Heart left ventricle (tissue), 13 donors: ENCODE measurements around the gene TBC1D22B.

ENCODE experiments used
- CTCF ChIP-seq, 12 donors: fragments of 200-600 bp; sonication (generic) in 4 of 12; IDR thresholded peaks; one replicate each; pipeline versions ENCODE4 v1.5.0 to v1.8.0; 2018 to 2022; ENCODE audit warnings: antibody characterized with exemption in 12 of 12, mild to moderate bottlenecking in 5 of 12
- POLR2A ChIP-seq, 2 donors: fragments of 450-650 bp; IDR thresholded peaks; one replicate each; pipeline ENCODE4 v1.6.1; 2017; ENCODE audit warnings: antibody characterized with exemption in 2 of 2, mild to moderate bottlenecking in 2 of 2, moderate library complexity in 2 of 2
- donor health status: ischemic (EF 13 %, LVEDD 7.1; RV severe dilation, severe dysfunction).
- donor health status: DM: no; HTN: yes; CAD: no.
- donor health status: DM: no; HTN: no; CAD: no.
- donor health status: ischemic (EF 25% LVEDD 6.9; RV normal size, moderate dysfunction).
- donor health status: ischemic (EF 25% LVEDD 5.7; RV mildly dilated, moderate dysfunction).
- donor health status: ischemic (EF 35%, LVEDD 5.7; RV mildly dilated, moderate dysfunction).
- donor health status: nonischemic (EF 11% LVEDD 7.7; RV severe dilation, severe dysfunction).
- donor health status: DM: yes; HTN: yes; CAD: no.
- donor health status: PGD.
- donor health status: ischemic (EF 29% LVEDD 5.4; RV normal size, mild dysfunction).
- donor health status: nonischemic (EF 23%, LVEDD 6.1; RV moderate dilation, normal function).

- TF ChIP-seq CTCF (IDR thresholded peaks at IDR 0.05) (no peak), POLR2A (IDR thresholded peaks at IDR 0.05) (no peak)
Observed at GRCh38 chr6:37242429-37243052, 15.0 kb upstream of the TBC1D22B start.
